Measurements from ENCODE around the gene FBXW11.

DNA sequence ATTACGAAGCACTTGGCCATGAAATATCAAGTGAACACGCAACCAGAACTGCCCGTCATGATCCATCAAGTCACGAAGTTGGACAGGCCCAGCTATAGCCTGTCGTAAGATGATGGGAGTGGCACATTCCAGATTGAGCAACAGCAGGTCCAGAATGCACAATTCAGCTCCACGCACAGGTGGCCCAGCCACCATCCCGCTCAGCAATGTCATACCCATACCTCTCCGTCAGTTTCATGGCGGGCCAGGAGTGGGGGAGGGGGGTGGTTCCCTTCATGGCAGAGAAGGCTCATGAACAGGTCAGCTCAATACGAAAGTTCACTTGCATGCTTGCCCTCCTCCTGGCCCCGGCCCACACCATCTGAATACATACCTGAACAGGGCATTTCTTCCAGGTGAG is 185.9 kb downstream of the FBXW11 start:
- TF ChIP-seq TAF1 (IDR thresholded peaks at IDR 0.05; ENCODE audit: borderline replicate concordance, low read depth, low read length) (no peak), POLR2AphosphoS5 (IDR thresholded peaks at IDR 0.05; ENCODE audit: low read depth, low read length) (no peak), POLR2A (IDR thresholded peaks at IDR 0.05; ENCODE audit: low read depth, low read length) (no peak)

All from GM12892 (cell line).